SK-N-SH (cell line): ENCODE results near the gene SLC25A29. TPM values are rescaled to one million over a fixed set of nuclear protein-coding genes. Genes with fewer than 3 reads are reported as not detected.

Experiments used
- CTCF ChIA-PET: fragments of 300-600, 350-600 bp; formaldehyde crosslinking; extraction: SDS; loops from one replicate; lab custom pipeline; 2021; lab: Yijun Ruan, JAX
- POLR2A ChIA-PET: fragments of 350-600 bp; sonication (Branson Sonifier 250); formaldehyde crosslinking; extraction: SDS; loops from one replicate; lab custom pipeline; 2020; ENCODE audit warnings: antibody characterized with exemption, inconsistent platforms; lab: Yijun Ruan, JAX
- DNase-seq: peaks from one replicate; pipeline ENCODE4 v3.0.0; 2012
- H2AFZ ChIP-seq: fragments of 200-600 bp; sonication (generic); 2 replicates; pipeline ENCODE4 v1.8.1; 2016; ENCODE audit warnings: antibody characterized with exemption, mild to moderate bottlenecking, low read depth
- H3F3A ChIP-seq: fragments of 200-600 bp; sonication (generic); replicated peaks from 2 replicates; pipeline ENCODE3; 2016; ENCODE audit warnings: antibody characterized with exemption, mild to moderate bottlenecking; ENCODE audit not compliant: insufficient read depth
- H3K27ac ChIP-seq, 2 experiments: fragments of 200-500 bp in 1 of 2; fragments of 200-600 bp in 1 of 2; sonication (Bioruptor generic) in 1 of 2; sonication (generic), shearing (Covaris generic) in 1 of 2; 2 replicates each; pipeline versions ENCODE4 v1.5.1 to v1.6.1; 2014 to 2016; ENCODE audit warnings: low read depth in 2 of 2, inconsistent platforms in 1 of 2, low read length in 1 of 2, mild to moderate bottlenecking in 1 of 2, mixed read lengths in 1 of 2
- H3K27me3 ChIP-seq: fragments of 200-600 bp; sonication (generic), shearing (Covaris generic); 2 replicates; pipeline ENCODE4 v1.6.1; 2016; ENCODE audit warnings: mixed run types; ENCODE audit not compliant: insufficient read depth
- H3K36me3 ChIP-seq, 2 experiments: fragments of 200-500 bp in 1 of 2; fragments of 200-600 bp in 1 of 2; sonication (Bioruptor generic) in 1 of 2; sonication (generic) in 1 of 2; replicated peaks in 1 of 2; 2 replicates each; pipeline versions ENCODE3 to v1.5.1; 2014 to 2016; ENCODE audit warnings: low read length in 1 of 2, mild to moderate bottlenecking in 1 of 2; ENCODE audit not compliant: insufficient read depth in 2 of 2, control insufficient read depth in 1 of 2
- H3K4me1 ChIP-seq, 2 experiments: fragments of 200-500 bp in 1 of 2; fragments of 200-600 bp in 1 of 2; sonication (Bioruptor generic) in 1 of 2; sonication (generic), shearing (Covaris generic) in 1 of 2; 2 replicates each; pipeline versions ENCODE4 v1.5.1 to v1.6.1; 2014 to 2016; ENCODE audit warnings: low read depth in 1 of 2, low read length in 1 of 2, mixed run types in 1 of 2; ENCODE audit not compliant: insufficient read depth in 2 of 2, control insufficient read depth in 1 of 2
- H3K4me2 ChIP-seq: fragments of 200-600 bp; sonication (generic), shearing (Covaris generic); 2 replicates; pipeline ENCODE4 v1.6.1; 2017; ENCODE audit warnings: mixed run types
- H3K4me3 ChIP-seq, 2 experiments: fragments of 200-500 bp in 1 of 2; fragments of 200-600 bp in 1 of 2; sonication (Bioruptor generic) in 1 of 2; sonication (generic), shearing (Covaris generic) in 1 of 2; 2 replicates each; pipeline versions ENCODE4 v1.5.1 to v1.8.1; 2014 to 2016; ENCODE audit warnings: low read depth in 2 of 2, inconsistent platforms in 1 of 2, low read length in 1 of 2, mild to moderate bottlenecking in 1 of 2, mixed read lengths in 1 of 2, moderate library complexity in 1 of 2
- H3K79me2 ChIP-seq: fragments of 200-600 bp; sonication (generic); 2 replicates; pipeline ENCODE4 v1.8.1; 2017; ENCODE audit warnings: mild to moderate bottlenecking; ENCODE audit not compliant: insufficient read depth
- H3K9ac ChIP-seq: fragments of 200-600 bp; sonication (generic); 2 replicates; pipeline ENCODE4 v1.6.1; 2017; ENCODE audit warnings: mixed run types
- H3K9me2 ChIP-seq: fragments of 200-600 bp; sonication (generic); 2 replicates; pipeline ENCODE4 v1.6.1; 2017; ENCODE audit warnings: mixed run types
- H3K9me3 ChIP-seq: fragments of 200-600 bp; sonication (generic); 2 replicates; pipeline ENCODE4 v1.6.1; 2017; ENCODE audit warnings: mixed run types, mild to moderate bottlenecking, moderate library complexity
- H4K20me1 ChIP-seq: fragments of 200-600 bp; sonication (generic); 2 replicates; pipeline ENCODE4 v1.6.1; 2017; ENCODE audit warnings: mild to moderate bottlenecking, mixed run types; ENCODE audit not compliant: insufficient read depth
- CHD2 ChIP-seq: fragments of 150-350 bp; IDR thresholded peaks from 2 replicates; pipeline ENCODE4 v1.6.1; 2018; ENCODE audit warnings: low read length; ENCODE audit not compliant: partially characterized antibody
- CTCF ChIP-seq: fragments of 200-600 bp; sonication (generic); IDR thresholded peaks from 2 replicates; pipeline ENCODE4 v1.6.1; 2017; ENCODE audit warnings: antibody characterized with exemption, mild to moderate bottlenecking, moderate library complexity
- ELF1 ChIP-seq: IDR thresholded peaks from 2 replicates; pipeline ENCODE4 v1.4.0; 2012
- EP300 ChIP-seq, 2 experiments: IDR thresholded peaks; 2 replicates each; pipeline versions ENCODE4 v1.4.0 to v1.6.1; 2012; ENCODE audit warnings: borderline replicate concordance in 1 of 2, low read depth in 1 of 2, low read length in 1 of 2
- EZH2phosphoT487 ChIP-seq: fragments of 200-600 bp; sonication (generic); IDR thresholded peaks from 2 replicates; pipeline ENCODE4 v1.6.1; 2017; ENCODE audit warnings: low read depth, mixed run types, mild to moderate bottlenecking, antibody characterized with exemption, moderate library complexity, borderline replicate concordance
- FOSL2 ChIP-seq: IDR thresholded peaks from 2 replicates; pipeline ENCODE4 v1.4.0; 2012; ENCODE audit warnings: low read depth, mild to moderate bottlenecking, moderate library complexity, borderline replicate concordance
- FOXJ3 ChIP-seq: sonication (generic); formaldehyde crosslinking; IDR thresholded peaks from 2 replicates; pipeline ENCODE4 v1.5.1; 2020; ENCODE audit warnings: mild to moderate bottlenecking, missing genetic modification reagents
- GATA2 ChIP-seq: sonication (generic); formaldehyde crosslinking; IDR thresholded peaks from 2 replicates; pipeline ENCODE4 v1.5.0; 2020; ENCODE audit warnings: mild to moderate bottlenecking, missing genetic modification reagents
- IRF3 ChIP-seq: fragments of 150-350 bp; IDR thresholded peaks from 2 replicates; pipeline ENCODE4 v1.6.1; 2016; ENCODE audit warnings: mild to moderate bottlenecking, low read depth, low read length
- JUND ChIP-seq: IDR thresholded peaks from 2 replicates; pipeline ENCODE4 v1.4.0; 2012
- MAX ChIP-seq: IDR thresholded peaks from 2 replicates; pipeline ENCODE4 v1.4.0; 2012; ENCODE audit warnings: low read depth
- MXI1 ChIP-seq: IDR thresholded peaks from 2 replicates; pipeline ENCODE4 v1.6.1; 2012; ENCODE audit warnings: mild to moderate bottlenecking, low read depth, low read length, improper control_type of control experiment
- NFIC ChIP-seq: IDR thresholded peaks from 2 replicates; pipeline ENCODE4 v1.4.0; 2012; ENCODE audit warnings: borderline replicate concordance
- PBX3 ChIP-seq: IDR thresholded peaks from 2 replicates; pipeline ENCODE4; 2012
- RAD21 ChIP-seq: IDR thresholded peaks from 2 replicates; pipeline ENCODE4 v1.6.1; 2012; ENCODE audit warnings: mild to moderate bottlenecking, low read length
- RXRA ChIP-seq: IDR thresholded peaks from 2 replicates; pipeline ENCODE4 v1.4.0; 2012; ENCODE audit warnings: low read depth, mild to moderate bottlenecking, borderline replicate concordance
- SMC3 ChIP-seq: IDR thresholded peaks from 2 replicates; pipeline ENCODE4 v1.6.1; 2012; ENCODE audit warnings: low read depth, low read length, improper control_type of control experiment
- TCF12 ChIP-seq: IDR thresholded peaks from 2 replicates; pipeline ENCODE4 v1.4.0; 2012
- TEAD4 ChIP-seq: IDR thresholded peaks from 2 replicates; pipeline ENCODE4 v1.4.0; 2012; ENCODE audit warnings: mild to moderate bottlenecking, borderline replicate concordance; ENCODE audit not compliant: insufficient read depth
- USF2 ChIP-seq: fragments of 150-350 bp; IDR thresholded peaks from 2 replicates; pipeline ENCODE4 v1.6.1; 2017; ENCODE audit warnings: antibody characterized with exemption, low read length, low read depth, borderline replicate concordance
- YY1 ChIP-seq: IDR thresholded peaks from 2 replicates; pipeline ENCODE4 v1.4.0; 2012; ENCODE audit warnings: low read depth, mild to moderate bottlenecking
- ZBTB33 ChIP-seq: IDR thresholded peaks from 2 replicates; pipeline ENCODE4 v1.4.0; 2012; ENCODE audit warnings: low read depth, borderline replicate concordance
- WGBS: methylation state at CpG from one replicate; pipeline ENCODE4 v1.1.6; 2017; ENCODE audit warnings: low lambda C conversion rate; 5-methylcytosine and 5-hydroxymethylcytosine counted together
- polyA plus RNA-seq, 3 experiments: library from polyadenylated mRNA; depleted of rRNA; stranded (reverse); fragments of >200 nt; gene quantifications; 2 replicates each; pipeline ENCODE4 v1.2.3, GENCODE V29; 2012

The SLC25A29 gene
- polyA plus RNA-seq, 1 of the 3 experiments (the other 2 are of a cell fraction): 66.9 TPM

GRCh38 chr14:100307766-100308426 is 1.7 kb upstream of the SLC25A29 start:
- Histone ChIP-seq H3K36me3 (no peaks in the 10 kb centered on the region), H3F3A (no peaks in the 10 kb centered on the region), H3K27ac (no peak overlapping the region), H3K9me3 (no peaks in the 10 kb centered on the region), H3K4me2 (peak overlapping the region; percentile 99), H3K4me1 (peaks cover 0 to 38% of the 10 kb centered on the region in 2 experiments; a peak in 2 of 4 replicates), H3K9me2 (no peaks in the 10 kb centered on the region), H4K20me1 (peaks cover 20% of the 10 kb centered on the region), H3K9ac (peak overlapping the region; percentile 90; the same call in 1 of the 2 replicates), H3K27me3 (no peaks in the 10 kb centered on the region), H2AFZ (no peak overlapping the region), H3K4me3 (peak overlapping the region; percentile 87 to 90), H3K79me2 (peaks cover 29% of the 10 kb centered on the region; the same call in 1 of the 2 replicates)
- ChIA-PET POLR2A (no interaction called here), CTCF (interaction anchor here (1.1 to 2.4 kb wide), 3 partner anchors 68 to 76 kb away, joined by 3 to 12 read pairs (median 4); no protein-coding TSS in a partner anchor)
- no peak for DNase-seq
- WGBS: 94% methylated on average over 5 of the region's 5 CpGs
- TF ChIP-seq FOSL2 (no peak), JUND (no peak), EP300 (IDR thresholded peaks at IDR 0.05; ENCODE audit: borderline replicate concordance in 1 of 2, low read depth in 1 of 2, low read length in 1 of 2) (no peak), RXRA (no peak), CHD2 (no peak), TEAD4 (no peak), USF2 (no peak), SMC3 (no peak), GATA2 (peak; percentile 62), EZH2phosphoT487 (no peak), FOXJ3 (no peak), NFIC (no peak), PBX3 (no peak), TCF12 (no peak), YY1 (no peak), RAD21 (0 out of 2 replicates have a peak, but pooled peaks have one; percentile 8), CTCF (no peak), IRF3 (no peak), MXI1 (peak; percentile 45; the same call in 1 of the 2 replicates), ELF1 (no peak), ZBTB33 (no peak), MAX (no peak)
